H9 (cell line): Measurements from ENCODE around the gene GARS1. TPM values are rescaled to one million over a fixed set of nuclear protein-coding genes. Genes with fewer than 3 reads are reported as not detected.

Experiments
- DNase-seq: peaks from one replicate; pipeline ENCODE4 v3.0.0-alpha.2; 2017
- H2AFZ ChIP-seq: one replicate; pipeline ENCODE4 v1.6.1; 2013; ENCODE audit warnings: mild to moderate bottlenecking, low read length, control low read depth, moderate library complexity
- H2AK5ac ChIP-seq: 2 replicates; pipeline ENCODE4 v1.6.1; 2013; ENCODE audit warnings: low read length, control low read depth, mixed read lengths; ENCODE audit not compliant: insufficient read length
- H2BK120ac ChIP-seq: one replicate; pipeline ENCODE4 v1.6.1; 2013; ENCODE audit warnings: low read depth, mild to moderate bottlenecking, low read length, control low read depth, inconsistent platforms; ENCODE audit not compliant: poor library complexity, severe bottlenecking
- H2BK12ac ChIP-seq: 2 replicates; pipeline ENCODE4 v1.6.1; 2013; ENCODE audit warnings: low read length, control low read depth, mixed read lengths, low read depth; ENCODE audit not compliant: insufficient read length
- H2BK15ac ChIP-seq: 2 replicates; pipeline ENCODE4 v1.6.1; 2013; ENCODE audit warnings: low read depth, low read length, control low read depth
- H2BK20ac ChIP-seq: one replicate; pipeline ENCODE4 v1.6.1; 2013; ENCODE audit warnings: low read depth, mild to moderate bottlenecking, low read length, control low read depth, inconsistent platforms; ENCODE audit not compliant: poor library complexity, severe bottlenecking
- H2BK5ac ChIP-seq: 2 replicates; pipeline ENCODE4 v1.6.1; 2013; ENCODE audit warnings: low read length, control low read depth, mixed read lengths; ENCODE audit not compliant: insufficient read length
- H3K14ac ChIP-seq: 2 replicates; pipeline ENCODE4 v1.6.1; 2013; ENCODE audit warnings: low read length, control low read depth; ENCODE audit not compliant: insufficient read depth
- H3K18ac ChIP-seq: 2 replicates; pipeline ENCODE4 v1.6.1; 2013; ENCODE audit warnings: low read depth, mild to moderate bottlenecking, mixed read lengths, low read length, control low read depth; ENCODE audit not compliant: insufficient read length
- H3K23ac ChIP-seq: 2 replicates; pipeline ENCODE4 v1.6.1; 2013; ENCODE audit warnings: low read length, control low read depth, mixed read lengths, low read depth; ENCODE audit not compliant: insufficient read length
- H3K23me2 ChIP-seq: 2 replicates; pipeline ENCODE4 v1.6.1; 2013; ENCODE audit warnings: low read depth, mild to moderate bottlenecking, mixed read lengths, low read length, control low read depth; ENCODE audit not compliant: insufficient read length, poor library complexity, severe bottlenecking
- H3K27ac ChIP-seq: 2 replicates; pipeline ENCODE4 v1.5.1; 2013; ENCODE audit warnings: low read length, control low read depth, mixed read lengths, low read depth; ENCODE audit not compliant: insufficient read length
- H3K27me3 ChIP-seq: 2 replicates; pipeline ENCODE4 v1.6.1; 2013; ENCODE audit warnings: low read length, control low read depth, inconsistent platforms; ENCODE audit not compliant: insufficient read depth
- H3K4ac ChIP-seq: 2 replicates; pipeline ENCODE4 v1.6.1; 2013; ENCODE audit warnings: low read depth, mild to moderate bottlenecking, control low read depth, inconsistent platforms, low read length, moderate library complexity
- H3K4me1 ChIP-seq: 2 replicates; pipeline ENCODE4 v1.6.1; 2013; ENCODE audit warnings: low read length, control low read depth, inconsistent platforms; ENCODE audit not compliant: insufficient read depth
- H3K4me2 ChIP-seq: 2 replicates; pipeline ENCODE4 v1.6.1; 2013; ENCODE audit warnings: low read length, control low read depth, mixed read lengths; ENCODE audit not compliant: insufficient read length, insufficient read depth
- H3K56ac ChIP-seq: 2 replicates; pipeline ENCODE4 v1.6.1; 2013; ENCODE audit warnings: low read depth, mild to moderate bottlenecking, mixed read lengths, low read length, control low read depth; ENCODE audit not compliant: insufficient read length
- H3K79me1 ChIP-seq: 2 replicates; pipeline ENCODE4 v1.6.1; 2013; ENCODE audit warnings: low read depth, mild to moderate bottlenecking, moderate library complexity, low read length, control low read depth, inconsistent platforms; ENCODE audit not compliant: insufficient read depth, poor library complexity, severe bottlenecking
- H3K79me2 ChIP-seq: 2 replicates; pipeline ENCODE4 v1.6.1; 2013; ENCODE audit warnings: low read length, control low read depth, inconsistent platforms; ENCODE audit not compliant: insufficient read depth
- H3K9ac ChIP-seq: 2 replicates; pipeline ENCODE4 v1.6.1; 2013; ENCODE audit warnings: low read length, control low read depth, mixed read lengths; ENCODE audit not compliant: insufficient read length; ENCODE audit errors: extremely low read depth
- H3K9me3 ChIP-seq: one replicate; pipeline ENCODE4 v1.6.1; 2013; ENCODE audit warnings: low read depth, low read length, inconsistent platforms; ENCODE audit not compliant: control insufficient read depth
- H3T11ph ChIP-seq: one replicate; pipeline ENCODE4 v1.6.1; 2013; ENCODE audit warnings: mild to moderate bottlenecking, low read length, control low read depth, inconsistent platforms
- H4K20me1 ChIP-seq: one replicate; pipeline ENCODE4 v1.6.1; 2013; ENCODE audit not compliant: control insufficient read depth, insufficient read length, insufficient read depth
- H4K5ac ChIP-seq: 2 replicates; pipeline ENCODE4 v1.6.1; 2013; ENCODE audit warnings: low read depth, mild to moderate bottlenecking, mixed read lengths, low read length, control low read depth; ENCODE audit not compliant: insufficient read length
- H4K8ac ChIP-seq: replicated peaks from 2 replicates; pipeline ENCODE4 v1.6.1; 2013; ENCODE audit warnings: low read length, control low read depth, mixed read lengths, low read depth; ENCODE audit not compliant: insufficient read length
- H4K91ac ChIP-seq: 2 replicates; pipeline ENCODE4 v1.6.1; 2013; ENCODE audit warnings: low read depth, mild to moderate bottlenecking, moderate library complexity, mixed read lengths, low read length, control low read depth; ENCODE audit not compliant: insufficient read length
- H3K27ac Mint-ChIP-seq, 3 experiments: 2 replicates in 2 of 3; 3 replicates in 1 of 3; pipeline ENCODE4 v1.8.0; 2020 to 2021; ENCODE audit warnings: mixed read lengths in 3 of 3, mild to moderate bottlenecking in 1 of 3, moderate library complexity in 1 of 3
- H3K27me3 Mint-ChIP-seq: 2 replicates; pipeline ENCODE4 v1.8.0; 2021; ENCODE audit warnings: low read depth, mild to moderate bottlenecking, moderate library complexity, mixed read lengths
- H3K36me3 Mint-ChIP-seq, 3 experiments: 2 replicates in 2 of 3; 3 replicates in 1 of 3; pipeline ENCODE4 v1.8.0; 2020 to 2021; ENCODE audit warnings: low read depth in 3 of 3, mixed read lengths in 3 of 3; ENCODE audit not compliant: insufficient read depth in 1 of 3
- H3K4me1 Mint-ChIP-seq, 2 experiments: 2 replicates each; pipeline ENCODE4 v1.8.0; 2020; ENCODE audit warnings: mixed read lengths in 2 of 2
- H3K4me3 Mint-ChIP-seq, 2 experiments: 2 replicates in 1 of 2; 3 replicates in 1 of 2; pipeline ENCODE4 v1.8.0; 2020 to 2021; ENCODE audit warnings: mild to moderate bottlenecking in 2 of 2, mixed read lengths in 2 of 2, moderate library complexity in 1 of 2
- H3K9me3 Mint-ChIP-seq, 2 experiments: 2 replicates in 1 of 2; 3 replicates in 1 of 2; pipeline ENCODE4 v1.8.0; 2020; ENCODE audit warnings: mild to moderate bottlenecking in 2 of 2, mixed read lengths in 2 of 2, moderate library complexity in 1 of 2
- CTCF ChIP-seq: fragments of 200-600 bp; sonication (generic); conservative IDR thresholded peaks from 3 replicates; pipeline ENCODE4 v1.8.0; 2021; ENCODE audit warnings: antibody characterized with exemption, mild to moderate bottlenecking
- WGBS: extraction: QIAGEN DNeasy Blood & Tissue Kit; methylation state at CpG from one replicate; pipeline ENCODE4 v1.1.7; 2013; ENCODE audit warnings: missing lambda C conversion rate, low lambda C conversion rate, mixed read lengths; ENCODE audit not compliant: insufficient read length; ENCODE audit errors: extremely low coverage; 5-methylcytosine and 5-hydroxymethylcytosine counted together
- total RNA-seq: library from RNA; stranded (reverse); gene quantifications from 2 replicates; pipeline ENCODE4 v1.2.1, GENCODE V29; 2021

The GARS1 gene
- total RNA-seq, 1 experiment from 2014 or later, result 234 TPM

- no peaks in the 10 kb centered on the region for H4K20me1 ChIP-seq
- no peak overlapping the region for H2BK15ac ChIP-seq
- WGBS, result no CpG with 5 or more reads among the region's 15 CpGs
- H3K4me3 Mint-ChIP-seq, result no peak overlapping the region
- no peak overlapping the region for H2BK12ac ChIP-seq
- H3T11ph ChIP-seq, result no peak overlapping the region
- no peak overlapping the region for H2BK120ac ChIP-seq
- no peaks in the 10 kb centered on the region for H3K27me3 ChIP-seq
- H3K56ac ChIP-seq, result no peak overlapping the region
- H3K4ac ChIP-seq, result no peak overlapping the region
- H3K79me2 ChIP-seq, result no peaks in the 10 kb centered on the region
- DNase-seq, result no peak
- H2AK5ac ChIP-seq, result no peak overlapping the region
- H3K14ac ChIP-seq, result no peak overlapping the region
- no peak for TF ChIP-seq CTCF
- no peak overlapping the region for H2AFZ ChIP-seq
- H3K9me3 Mint-ChIP-seq, result no peaks in the 10 kb centered on the region
- H3K36me3 Mint-ChIP-seq, result peaks cover 2 to 6% (median 3%) of the 10 kb centered on the region in 3 experiments; a peak in 5 of 7 replicates
- H4K8ac ChIP-seq, result no peak overlapping the region
- peaks cover 6% of the 10 kb centered on the region in 2 experiments for H3K4me1 Mint-ChIP-seq
- no peak overlapping the region for H3K18ac ChIP-seq
- H3K27ac Mint-ChIP-seq, result peak overlapping the region in 1 of 3 experiments; percentile 70; a peak in 1 of 7 replicates
- no peak overlapping the region for H2BK20ac ChIP-seq
- H3K4me1 ChIP-seq, result no peaks in the 10 kb centered on the region
- H3K4me2 ChIP-seq, result no peak overlapping the region
- no peak overlapping the region for H4K5ac ChIP-seq
- H3K23ac ChIP-seq, result no peak overlapping the region
- H2BK5ac ChIP-seq, result no peak overlapping the region
- no peaks in the 10 kb centered on the region for H3K23me2 ChIP-seq
- H3K79me1 ChIP-seq, result no peaks in the 10 kb centered on the region
- no peak overlapping the region for H3K27ac ChIP-seq
- H4K91ac ChIP-seq, result no peak overlapping the region
- H3K9ac ChIP-seq, result no peak overlapping the region
- no peaks in the 10 kb centered on the region for H3K9me3 ChIP-seq
- no peaks in the 10 kb centered on the region for H3K27me3 Mint-ChIP-seq
Measured at GRCh38 chr7:30654296-30655090, 59.8 kb downstream of the GARS1 start.
